ENCODE measurements around the gene OTX1.
"Not testable (repeated sequence)": the region's sequence is repeated elsewhere in the genome, so short reads cannot be mapped to it uniquely, and the experiment has no call there.

OTX1 gene

DNA sequence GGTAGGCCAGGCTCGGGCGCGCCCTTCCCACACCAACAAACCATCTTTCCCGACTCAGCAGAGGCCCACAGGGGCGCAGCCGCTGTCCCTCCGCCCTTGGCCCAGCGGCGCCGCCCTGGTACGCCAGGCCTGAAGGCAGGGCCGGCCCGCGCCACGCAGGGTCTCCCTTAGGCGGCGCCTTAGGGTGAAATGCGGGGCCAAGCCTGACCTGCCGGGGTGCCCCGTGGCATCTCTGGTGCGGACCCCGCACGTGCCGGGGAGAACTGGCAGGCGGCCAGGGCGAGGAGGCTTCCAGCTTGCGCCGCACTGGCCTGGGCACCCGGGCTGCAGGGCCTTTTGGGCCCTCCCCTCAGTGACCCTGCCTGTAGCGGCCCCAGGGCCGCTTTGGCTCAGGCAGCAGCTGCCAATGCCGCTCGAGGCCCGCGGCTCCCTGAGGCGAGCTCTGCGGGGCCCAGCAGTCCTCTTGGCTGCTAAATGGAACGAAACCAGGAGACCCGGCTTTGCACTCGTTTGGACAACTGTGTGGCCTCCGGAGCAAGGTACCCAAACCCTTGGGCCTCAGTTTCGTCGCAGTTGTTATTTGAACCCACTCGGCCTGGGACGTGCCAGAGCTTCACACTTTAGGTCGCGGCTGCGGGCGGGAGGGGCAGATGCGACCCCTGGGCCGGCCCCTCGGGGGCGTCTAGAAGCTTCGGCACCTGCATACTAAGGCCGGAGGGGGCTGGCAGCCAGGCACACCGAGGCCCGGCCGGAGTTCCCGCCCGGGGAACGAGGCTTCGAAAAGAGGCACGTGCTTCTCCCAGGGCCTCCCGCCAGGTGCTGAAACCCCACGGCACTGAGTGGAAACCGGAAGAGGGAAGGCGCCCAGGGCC is 8.5 kb downstream of the OTX1 start:
- TF ChIP-seq POLR2A (IDR thresholded peaks at IDR 0.05; ENCODE audit: low read depth, low read length), result no peak
- FAIRE-seq, result no peak
- DNase-seq (ENCODE audit: insufficient read length, low spot score), result no peak

DNA sequence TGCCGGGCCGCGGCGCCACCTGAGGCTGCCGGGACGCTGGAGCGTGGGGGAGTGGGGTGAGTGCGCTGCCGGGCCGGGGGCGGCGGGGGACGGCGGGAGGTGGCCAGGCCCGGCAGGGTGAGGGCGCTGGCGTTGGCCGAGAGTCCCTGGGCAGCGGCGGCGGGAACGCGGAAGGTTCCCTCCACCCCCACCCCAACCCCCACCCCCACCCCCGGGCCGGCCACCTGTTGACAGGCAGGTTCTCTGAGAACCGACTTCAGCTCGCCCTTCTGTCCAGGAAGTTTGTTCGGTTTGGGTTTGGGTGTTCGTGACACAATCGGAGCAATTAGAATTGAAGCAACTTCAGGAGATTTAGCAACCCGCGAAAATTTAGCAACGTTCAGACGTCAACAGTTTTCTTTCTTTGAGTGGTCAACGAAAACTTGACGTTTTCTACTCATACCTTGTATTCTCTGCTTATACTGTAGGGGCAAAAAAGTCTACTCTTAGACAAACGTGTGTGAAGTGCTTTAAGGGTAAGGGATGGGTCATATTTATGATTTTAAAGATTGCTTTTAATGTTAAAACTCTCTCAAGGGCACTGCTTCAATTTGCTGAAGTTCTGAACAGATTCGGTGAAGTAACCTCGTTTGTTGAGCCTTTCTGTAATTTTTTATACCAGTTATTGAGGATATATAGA is 9.3 kb downstream of the OTX1 start:
- TF ChIP-seq POLR2A (IDR thresholded peaks at IDR 0.05; ENCODE audit: low read depth, low read length), result no peak
- FAIRE-seq (no peak), DNase-seq (ENCODE audit: insufficient read length, low spot score) (no peak)

DNA sequence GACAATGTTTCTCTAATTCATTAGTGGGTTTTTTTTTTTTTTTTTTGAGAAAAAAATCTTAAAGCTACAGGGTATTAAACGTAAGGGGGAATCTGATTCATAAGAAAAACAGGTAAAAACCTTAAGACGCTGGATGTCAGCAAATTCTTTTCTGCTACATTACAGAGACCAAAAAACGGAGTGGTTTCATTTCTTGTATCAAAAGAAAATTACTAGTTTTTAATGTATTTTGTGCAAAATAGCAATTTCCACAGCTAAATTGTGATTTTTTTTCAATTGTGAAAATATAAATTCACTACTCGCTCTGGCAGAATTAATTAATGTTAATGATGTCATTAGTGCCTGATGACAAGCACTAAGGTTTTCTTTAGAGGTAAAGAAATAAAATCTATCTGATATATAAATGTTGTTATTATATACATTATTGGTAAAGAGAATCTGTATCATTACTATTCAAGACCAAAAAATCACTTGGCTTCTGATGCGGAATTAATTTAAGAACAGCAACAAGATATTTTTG is 9.9 kb downstream of the OTX1 start:
- FAIRE-seq, result no peak
- DNase-seq (ENCODE audit: insufficient read length, low spot score), result no peak
- TF ChIP-seq POLR2A (IDR thresholded peaks at IDR 0.05; ENCODE audit: low read depth, low read length), result no peak

DNA sequence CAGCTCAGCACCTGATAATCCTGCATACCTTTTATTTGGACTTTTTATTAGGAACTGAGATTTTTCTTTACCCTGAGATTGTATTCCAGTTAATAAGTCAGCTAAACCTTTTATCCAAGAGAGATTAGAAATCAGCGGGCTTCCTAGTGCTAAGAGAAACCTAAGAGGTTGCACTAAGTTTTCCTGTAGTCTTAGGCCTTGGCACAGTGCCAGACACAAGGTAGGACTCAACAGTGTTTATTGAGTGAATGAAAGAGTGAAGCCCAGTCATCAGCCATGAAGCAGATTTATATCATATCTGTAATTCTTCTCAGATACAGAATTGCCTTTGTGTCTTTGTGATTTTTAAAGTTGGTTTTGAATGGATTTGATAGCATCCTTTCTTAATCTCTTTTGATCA is 13.6 kb downstream of the OTX1 start:
- FAIRE-seq (no peak), DNase-seq (ENCODE audit: insufficient read length, low spot score) (no peak)
- TF ChIP-seq POLR2A (IDR thresholded peaks at IDR 0.05; ENCODE audit: low read depth, low read length), result no peak

DNA sequence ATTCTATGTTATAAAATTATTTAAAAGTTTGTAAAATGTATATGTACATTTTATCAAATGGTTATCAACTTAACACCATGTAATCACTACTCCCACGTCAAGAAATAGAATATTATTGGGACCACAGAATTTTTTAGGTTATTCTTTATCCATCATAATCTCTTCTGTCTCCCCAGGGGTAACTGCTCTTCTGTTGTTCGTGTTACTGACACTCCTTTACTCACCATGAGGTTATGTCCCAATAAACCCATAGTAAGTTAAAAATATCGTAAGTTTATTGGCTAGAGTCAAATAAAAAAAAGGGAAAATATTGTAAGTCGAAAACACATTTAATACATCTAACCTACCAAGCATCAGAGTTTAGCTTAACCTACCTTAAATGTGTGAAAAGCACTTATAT is 14.0 kb downstream of the OTX1 start:
- FAIRE-seq, result no peak
- no peak for TF ChIP-seq POLR2A (IDR thresholded peaks at IDR 0.05; ENCODE audit: low read depth, low read length)
- DNase-seq (ENCODE audit: insufficient read length, low spot score), result no peak

DNA sequence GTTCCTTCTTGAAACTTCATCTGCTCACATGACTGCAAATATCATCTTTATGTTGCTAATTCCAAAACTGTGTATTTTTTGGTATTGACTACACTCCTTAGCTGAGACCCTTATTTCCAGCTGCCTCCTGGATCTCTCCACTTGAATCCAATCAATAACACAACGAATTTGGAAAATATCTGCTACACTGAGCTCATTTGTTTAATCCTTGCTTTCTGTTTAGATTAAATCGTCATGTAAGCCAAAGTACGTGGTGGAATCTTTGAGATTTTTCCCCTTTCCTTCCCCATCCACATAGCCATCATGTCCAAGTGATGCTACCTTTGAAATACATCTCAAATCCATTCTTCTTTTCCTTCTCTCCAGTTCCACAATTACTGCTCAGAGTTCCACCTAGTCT is 15.6 kb downstream of the OTX1 start:
- FAIRE-seq, result no peak

DNA sequence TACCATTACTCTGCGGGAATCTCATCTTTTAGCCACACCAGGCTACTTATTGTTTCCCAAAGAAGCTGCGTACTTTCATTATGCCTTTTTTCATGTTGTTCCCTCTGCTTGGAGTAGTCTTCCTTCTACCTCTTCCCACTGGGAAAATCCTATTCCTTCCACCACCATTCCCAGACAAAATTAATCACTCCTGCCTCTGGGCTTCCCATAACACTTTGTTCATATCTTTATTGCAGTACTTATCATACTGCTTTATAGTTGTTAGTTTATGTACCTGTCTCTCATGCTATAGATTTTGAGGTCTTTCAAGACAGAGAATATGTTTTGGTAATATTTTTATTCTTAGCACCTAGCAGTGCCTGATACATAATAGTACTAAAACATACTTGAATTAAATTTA is 16.2 kb downstream of the OTX1 start:
- FAIRE-seq, result no peak
- no peak for DNase-seq (ENCODE audit: insufficient read length, low spot score)
- TF ChIP-seq POLR2A (IDR thresholded peaks at IDR 0.05; ENCODE audit: low read depth, low read length), result no peak

More for the DNA sequence above, 15.6 kb downstream of the OTX1 start:
- TF ChIP-seq POLR2A (IDR thresholded peaks at IDR 0.05; ENCODE audit: low read depth, low read length), result no peak
- no peak for DNase-seq (ENCODE audit: insufficient read length, low spot score)

DNA sequence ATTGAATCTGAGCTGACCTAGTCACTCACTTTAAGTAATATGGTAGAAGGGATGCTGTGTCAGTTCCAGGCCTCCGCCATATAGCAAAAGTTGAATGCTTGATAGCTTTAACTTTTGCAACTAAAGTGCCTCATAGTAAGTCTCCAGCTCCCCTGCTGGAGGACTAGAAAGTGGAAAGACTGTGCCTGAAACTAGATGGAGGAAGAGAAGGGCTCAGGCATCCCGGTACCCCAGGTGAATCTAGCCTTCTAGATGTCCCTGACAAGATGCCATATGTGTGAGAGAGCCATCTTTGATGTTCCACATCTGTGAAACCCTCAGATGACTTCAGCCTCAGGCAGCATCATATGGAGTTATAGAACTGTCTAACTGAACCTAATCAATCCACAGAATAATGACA is 21.0 kb downstream of the OTX1 start:
- TF ChIP-seq POLR2A (IDR thresholded peaks at IDR 0.05; ENCODE audit: low read depth, low read length), result no peak
- FAIRE-seq (no peak), DNase-seq (ENCODE audit: insufficient read length, low spot score) (no peak)

DNA sequence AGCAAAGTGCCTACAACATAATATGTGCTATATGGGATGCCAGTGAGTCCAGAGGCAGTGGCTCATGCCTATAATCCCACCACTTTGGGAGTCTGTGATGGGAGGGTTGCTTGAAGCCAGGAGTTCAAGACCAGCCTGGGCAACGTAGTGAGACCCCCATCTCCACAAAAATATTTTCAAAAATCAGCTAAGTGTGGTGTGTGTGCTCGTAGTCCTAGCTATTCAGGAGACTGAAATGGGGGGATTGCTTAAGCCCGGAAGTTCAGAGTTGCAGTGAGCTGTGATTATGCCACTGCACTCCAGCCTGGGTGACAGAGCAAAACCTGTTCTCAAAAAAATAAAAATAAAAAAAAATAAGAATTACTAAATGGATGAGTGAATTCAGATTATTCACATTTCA is 23.4 kb downstream of the OTX1 start:
- DNase-seq (ENCODE audit: insufficient read length, low spot score) (no peak), FAIRE-seq (no peak)
- TF ChIP-seq POLR2A (IDR thresholded peaks at IDR 0.05; ENCODE audit: low read depth, low read length), result no peak

DNA sequence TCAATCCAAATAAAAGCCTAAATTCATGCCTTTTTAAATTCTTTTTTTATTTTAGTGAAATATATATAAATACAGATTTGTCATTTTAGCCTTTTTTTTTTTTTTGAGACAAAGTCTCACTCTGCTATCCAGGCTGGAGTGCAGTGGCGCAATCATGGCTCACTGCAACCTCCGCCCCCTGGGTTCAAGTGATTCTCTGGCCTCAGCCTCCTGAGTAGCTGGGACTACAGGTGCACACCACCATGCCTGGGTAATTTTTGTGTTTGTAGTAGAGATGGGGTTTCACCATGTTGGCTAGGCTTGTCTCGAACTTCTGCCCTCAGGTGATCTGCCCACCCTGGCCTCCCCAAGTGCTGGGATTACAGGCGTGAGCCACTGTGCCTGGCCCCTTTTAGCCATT is 23.8 kb downstream of the OTX1 start:
- not testable (repeated sequence) for FAIRE-seq; DNase-seq (ENCODE audit: insufficient read length, low spot score)

DNA sequence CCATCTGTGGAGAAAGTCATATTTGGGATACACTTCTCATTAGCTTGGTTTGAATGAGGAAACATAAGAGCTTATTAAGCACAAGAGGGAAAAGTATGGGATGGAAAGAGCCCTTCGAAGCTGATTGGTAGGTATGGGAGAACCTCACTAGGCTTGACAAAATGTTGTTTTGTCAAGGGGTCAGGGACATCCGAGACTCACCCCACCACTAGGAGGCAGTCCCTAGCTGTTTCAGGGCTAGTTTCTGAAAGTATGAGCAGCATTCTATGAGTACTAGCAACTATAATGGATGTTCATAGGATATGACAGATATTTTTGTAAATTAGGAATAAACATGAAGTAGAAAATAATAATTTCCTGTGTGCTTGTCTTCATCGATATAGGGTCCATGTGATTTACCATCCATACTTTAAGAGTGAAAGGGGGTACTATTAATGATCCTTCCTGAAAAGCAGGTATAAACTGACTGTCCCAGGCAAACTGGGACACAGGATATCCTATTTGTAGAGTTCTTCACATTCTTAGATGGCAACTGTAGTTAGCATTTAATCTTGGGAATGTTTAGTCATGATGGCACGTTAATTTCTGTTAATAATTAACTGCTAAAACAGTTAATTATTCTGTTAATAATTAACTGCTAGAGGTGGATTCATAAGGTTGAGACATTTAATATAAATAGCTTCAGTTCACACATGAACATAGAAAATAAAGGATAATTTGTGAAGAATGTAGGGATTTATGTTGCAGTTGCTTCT is 28.4 kb downstream of the OTX1 start:
- peak; percentile 79 for FAIRE-seq
- DNase-seq (ENCODE audit: insufficient read length, low spot score), result no peak
- no peak for TF ChIP-seq POLR2A (IDR thresholded peaks at IDR 0.05; ENCODE audit: low read depth, low read length)

DNA sequence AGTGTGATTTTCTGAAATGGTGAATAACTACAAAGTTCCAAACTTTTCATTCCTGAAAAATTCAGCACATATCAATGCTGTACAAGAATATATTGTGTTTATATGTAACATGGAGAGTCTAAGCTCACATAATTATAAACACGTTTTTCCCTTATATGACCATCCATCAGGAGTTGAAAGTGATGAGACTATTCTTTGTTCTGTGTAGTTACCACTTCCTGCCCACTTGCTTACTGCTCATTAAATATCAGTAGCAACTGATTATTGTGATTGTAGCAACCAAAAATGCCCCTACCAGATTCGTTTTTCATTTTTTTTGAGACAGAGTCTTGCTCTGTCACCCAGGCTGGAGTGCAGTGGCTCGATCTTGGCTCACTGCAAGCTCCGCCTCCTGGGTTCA is 30.8 kb downstream of the OTX1 start:
- DNase-seq (ENCODE audit: insufficient read length, low spot score) (no peak), FAIRE-seq (no peak)
- no peak for TF ChIP-seq POLR2A (IDR thresholded peaks at IDR 0.05; ENCODE audit: low read depth, low read length)

DNA sequence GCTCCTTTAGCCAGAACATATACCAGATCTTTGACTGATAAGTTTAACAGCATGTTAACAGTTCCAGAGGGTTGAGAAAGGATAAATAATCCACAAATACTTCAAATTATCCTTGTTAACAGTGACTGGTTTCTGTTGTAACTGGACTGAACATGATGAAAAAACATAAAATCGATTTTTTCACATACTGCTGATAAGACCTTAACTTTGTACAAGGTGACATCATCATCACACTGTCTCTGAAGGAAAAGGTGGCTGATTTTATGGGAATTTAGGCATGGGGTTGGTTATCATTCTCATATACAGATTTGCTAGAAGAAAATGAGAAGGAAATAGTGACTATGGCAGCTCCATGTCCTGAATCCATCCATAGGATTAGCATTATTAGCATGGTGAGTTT is 36.1 kb downstream of the OTX1 start:
- no peak for DNase-seq (ENCODE audit: insufficient read length, low spot score)
- no peak for TF ChIP-seq POLR2A (IDR thresholded peaks at IDR 0.05; ENCODE audit: low read depth, low read length)
- FAIRE-seq, result no peak

DNA sequence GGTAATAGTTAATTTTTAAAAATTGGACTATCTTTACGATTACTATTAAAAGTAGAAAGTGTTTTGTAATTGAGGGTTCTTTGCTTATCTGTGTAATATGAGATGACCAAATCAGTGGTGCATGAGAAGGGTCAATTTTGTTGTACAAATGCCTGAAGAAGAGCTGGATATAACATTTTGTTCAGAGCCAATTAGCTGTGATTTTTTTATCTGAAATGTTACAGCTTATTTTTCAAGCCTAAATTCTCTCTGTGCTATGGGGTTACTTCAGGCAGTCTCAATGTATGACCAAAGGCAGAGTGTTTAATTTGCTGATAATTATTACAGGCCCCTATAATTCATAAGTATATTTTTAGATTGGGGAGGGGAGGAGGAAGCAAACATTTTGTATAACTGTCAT is 41.8 kb downstream of the OTX1 start:
- FAIRE-seq (no peak), DNase-seq (ENCODE audit: insufficient read length, low spot score) (no peak)
- no peak for TF ChIP-seq POLR2A (IDR thresholded peaks at IDR 0.05; ENCODE audit: low read depth, low read length)
